Measurements from ENCODE around the gene WHRN.

WHRN gene

GRCh38 chr9:114364134-114365041 lies 140.9 kb downstream of the WHRN start:
- no peak for DNase-seq (ENCODE audit: low spot score)

- DNase-seq (ENCODE audit: low spot score): no peak
Observed at GRCh38 chr9:114363424-114363823, 141.8 kb downstream of the WHRN start.

GRCh38 chr9:114362394-114362793 lies 142.9 kb downstream of the WHRN start:
- no peak for DNase-seq (ENCODE audit: low spot score)

- DNase-seq (ENCODE audit: low spot score): no peak
Observed at GRCh38 chr9:114361542-114361941, 143.7 kb downstream of the WHRN start.

- no peak for DNase-seq (ENCODE audit: low spot score)
Observed at GRCh38 chr9:114359801-114360200, 145.5 kb downstream of the WHRN start.

- DNase-seq (ENCODE audit: low spot score): no peak
Observed at GRCh38 chr9:114357911-114358328, 147.4 kb downstream of the WHRN start.

- DNase-seq (ENCODE audit: low spot score): no peak
Observed at GRCh38 chr9:114357360-114357759, 147.9 kb downstream of the WHRN start.

- no peak for DNase-seq (ENCODE audit: low spot score)
Observed at GRCh38 chr9:114356792-114357191, 148.5 kb downstream of the WHRN start.

GRCh38 chr9:114355821-114356220 lies 149.5 kb downstream of the WHRN start:
- no peak for DNase-seq (ENCODE audit: low spot score)

Measured in cerebellar cortex (tissue), 1 donor.